Measurements from ENCODE around the gene GPR37L1. TPM values are rescaled to one million over a fixed set of nuclear protein-coding genes. Genes with fewer than 3 reads are reported as not detected.
A peak's percentile ranks its signal among the peaks of the same experiment; 100 is the strongest.
"Not testable (repeated sequence)": the region's sequence is repeated elsewhere in the genome, so short reads cannot be mapped to it uniquely, and the experiment has no call there.

GPR37L1 gene
- total and polyA plus RNA-seq, 2 donors, result under 0.01 to 0.09 TPM

- WGBS, result 58% methylated on average over 15 of the region's 15 CpGs
- DNase-seq (ENCODE audit: low read depth in 6 of 9, low spot score in 9 of 9), result peak in 6 of 9 donors; percentile 19 to 71 (median 58)
These were observed 12.6 kb downstream of the GPR37L1 start for GRCh38 chr1:202135221-202135721.

GRCh38 chr1:202140833-202141232 lies 18.1 kb downstream of the GPR37L1 start:
- no peak overlapping the region for H3K27ac ChIP-seq (ENCODE audit: low read depth in 1 of 2, low read length in 1 of 2)
- 98% methylated on average over 4 of the region's 4 CpGs for WGBS
- peaks cover 10 to 23% of the 10 kb centered on the region in 2 donors for H3K36me3 ChIP-seq (ENCODE audit: control insufficient read depth in 2 of 2, insufficient read depth in 2 of 2, low read length in 1 of 2)

More at GRCh38 chr1:202135221-202135721, 12.6 kb downstream of the GPR37L1 start:
- H3K36me3 ChIP-seq (ENCODE audit: control insufficient read depth in 2 of 2, insufficient read depth in 2 of 2, low read length in 1 of 2), result peaks cover 43 to 49% of the 10 kb centered on the region in 2 donors
- no peaks in the 10 kb centered on the region for H3K27me3 ChIP-seq (ENCODE audit: control insufficient read depth in 2 of 2, insufficient read depth in 1 of 2, low read length in 1 of 2)
- no peak overlapping the region for H3K4me3 ChIP-seq (ENCODE audit: low read length in 2 of 2)
- H3K9me3 ChIP-seq (ENCODE audit: control insufficient read depth in 2 of 2, insufficient read depth in 1 of 2, low read length in 1 of 2), result peaks cover 0 to 4% of the 10 kb centered on the region in 2 donors
- peaks cover 0 to 27% of the 10 kb centered on the region in 2 donors for H3K4me1 ChIP-seq (ENCODE audit: control insufficient read depth in 2 of 2, insufficient read depth in 2 of 2, low read length in 2 of 2)
- H3K27ac ChIP-seq (ENCODE audit: low read depth in 1 of 2, low read length in 1 of 2), result no peak overlapping the region

GRCh38 chr1:202141468-202141867 lies 18.8 kb downstream of the GPR37L1 start:
- H3K27ac ChIP-seq (ENCODE audit: low read depth in 1 of 2, low read length in 1 of 2); H3K4me3 ChIP-seq (ENCODE audit: low read length in 2 of 2); DNase-seq (ENCODE audit: low read depth in 6 of 9, low spot score in 9 of 9); H3K9me3 ChIP-seq (ENCODE audit: control insufficient read depth in 2 of 2, insufficient read depth in 1 of 2, low read length in 1 of 2); H3K27me3 ChIP-seq (ENCODE audit: control insufficient read depth in 2 of 2, insufficient read depth in 1 of 2, low read length in 1 of 2): not testable (repeated sequence)
- Histone ChIP-seq H3K36me3 (ENCODE audit: control insufficient read depth in 2 of 2, insufficient read depth in 2 of 2, low read length in 1 of 2) (peaks cover 10 to 23% of the 10 kb centered on the region in 2 donors), H3K4me1 (ENCODE audit: control insufficient read depth in 2 of 2, insufficient read depth in 2 of 2, low read length in 2 of 2) (peaks cover 21% of the 10 kb centered on the region in 2 donors)
- 98% methylated on average over 3 of the region's 3 CpGs for WGBS

More at GRCh38 chr1:202140833-202141232, 18.1 kb downstream of the GPR37L1 start:
- Histone ChIP-seq H3K4me3 (ENCODE audit: low read length in 2 of 2) (no peak overlapping the region), H3K4me1 (ENCODE audit: control insufficient read depth in 2 of 2, insufficient read depth in 2 of 2, low read length in 2 of 2) (peaks cover 21% of the 10 kb centered on the region in 2 donors), H3K27me3 (ENCODE audit: control insufficient read depth in 2 of 2, insufficient read depth in 1 of 2, low read length in 1 of 2) (no peaks in the 10 kb centered on the region), H3K9me3 (ENCODE audit: control insufficient read depth in 2 of 2, insufficient read depth in 1 of 2, low read length in 1 of 2) (no peaks in the 10 kb centered on the region)
- no peak for DNase-seq (ENCODE audit: low read depth in 6 of 9, low spot score in 9 of 9)

- peak overlapping the region; percentile 90 to 94 for H3K4me3 ChIP-seq (ENCODE audit: low read length in 2 of 2)
- H3K36me3 ChIP-seq (ENCODE audit: control insufficient read depth in 2 of 2, insufficient read depth in 2 of 2, low read length in 1 of 2), result peaks cover 18 to 29% of the 10 kb centered on the region in 2 donors
- no peak for DNase-seq (ENCODE audit: low read depth in 6 of 9, low spot score in 9 of 9)
- H3K9me3 ChIP-seq (ENCODE audit: control insufficient read depth in 2 of 2, insufficient read depth in 1 of 2, low read length in 1 of 2), result no peaks in the 10 kb centered on the region
- H3K27ac ChIP-seq (ENCODE audit: low read depth in 1 of 2, low read length in 1 of 2), result peak overlapping the region; percentile 74 to 80
- no peaks in the 10 kb centered on the region for H3K27me3 ChIP-seq (ENCODE audit: control insufficient read depth in 2 of 2, insufficient read depth in 1 of 2, low read length in 1 of 2)
- H3K4me1 ChIP-seq (ENCODE audit: control insufficient read depth in 2 of 2, insufficient read depth in 2 of 2, low read length in 2 of 2), result peaks cover 21% of the 10 kb centered on the region in 2 donors
- WGBS, result 12% methylated on average over 17 of the region's 17 CpGs
These were observed 20.5 kb downstream of the GPR37L1 start for GRCh38 chr1:202143011-202143767.

GRCh38 chr1:202143768-202144401 lies 21.2 kb downstream of the GPR37L1 start:
- Histone ChIP-seq H3K36me3 (ENCODE audit: control insufficient read depth in 2 of 2, insufficient read depth in 2 of 2, low read length in 1 of 2) (peaks cover 25 to 31% of the 10 kb centered on the region in 2 donors), H3K27ac (ENCODE audit: low read depth in 1 of 2, low read length in 1 of 2) (peak overlapping the region; percentile 74 to 82), H3K4me1 (ENCODE audit: control insufficient read depth in 2 of 2, insufficient read depth in 2 of 2, low read length in 2 of 2) (peaks cover 21% of the 10 kb centered on the region in 2 donors), H3K9me3 (ENCODE audit: control insufficient read depth in 2 of 2, insufficient read depth in 1 of 2, low read length in 1 of 2) (no peaks in the 10 kb centered on the region), H3K4me3 (ENCODE audit: low read length in 2 of 2) (peak overlapping the region; percentile 90 to 94), H3K27me3 (ENCODE audit: control insufficient read depth in 2 of 2, insufficient read depth in 1 of 2, low read length in 1 of 2) (no peaks in the 10 kb centered on the region)
- WGBS, result under 1% methylated on average over 58 of the region's 58 CpGs
- peak in 2 of 9 donors; percentile 53 to 68 for DNase-seq (ENCODE audit: low read depth in 6 of 9, low spot score in 9 of 9)

GRCh38 chr1:202144402-202145067 lies 21.8 kb downstream of the GPR37L1 start, which contains the start of gene ARL8A:
Gene ARL8A (minus strand): TSS chr1:202144737. CDS start chr1:202144572, 165 bp downstream.
- WGBS, result under 1% methylated on average over 82 of the region's 82 CpGs
- H3K36me3 ChIP-seq (ENCODE audit: control insufficient read depth in 2 of 2, insufficient read depth in 2 of 2, low read length in 1 of 2), result peaks cover 31 to 37% of the 10 kb centered on the region in 2 donors

GRCh38 chr1:202145068-202145743 lies 22.5 kb downstream of the GPR37L1 start:
- H3K4me3 ChIP-seq (ENCODE audit: low read length in 2 of 2), result peak overlapping the region; percentile 55 to 94
- DNase-seq (ENCODE audit: low read depth in 6 of 9, low spot score in 9 of 9), result peak in 1 of 9 donors; percentile 38
- H3K27ac ChIP-seq (ENCODE audit: low read depth in 1 of 2, low read length in 1 of 2), result no peak overlapping the region
- no peaks in the 10 kb centered on the region for H3K9me3 ChIP-seq (ENCODE audit: control insufficient read depth in 2 of 2, insufficient read depth in 1 of 2, low read length in 1 of 2)
- peaks cover 21% of the 10 kb centered on the region in 2 donors for H3K4me1 ChIP-seq (ENCODE audit: control insufficient read depth in 2 of 2, insufficient read depth in 2 of 2, low read length in 2 of 2)
- H3K27me3 ChIP-seq (ENCODE audit: control insufficient read depth in 2 of 2, insufficient read depth in 1 of 2, low read length in 1 of 2), result no peaks in the 10 kb centered on the region
- WGBS, result 3% methylated on average over 13 of the region's 13 CpGs
- peaks cover 36 to 44% of the 10 kb centered on the region in 2 donors for H3K36me3 ChIP-seq (ENCODE audit: control insufficient read depth in 2 of 2, insufficient read depth in 2 of 2, low read length in 1 of 2)

More at GRCh38 chr1:202144402-202145067, 21.8 kb downstream of the GPR37L1 start, which contains the start of gene ARL8A:
- DNase-seq (ENCODE audit: low read depth in 6 of 9, low spot score in 9 of 9), result peak in 2 of 9 donors; percentile 49 to 70
- Histone ChIP-seq H3K4me3 (ENCODE audit: low read length in 2 of 2) (peak within 1 kb of the TSS; percentile 90 to 94), H3K27me3 (ENCODE audit: control insufficient read depth in 2 of 2, insufficient read depth in 1 of 2, low read length in 1 of 2) (no peaks in the 10 kb centered on the region), H3K27ac (ENCODE audit: low read depth in 1 of 2, low read length in 1 of 2) (peak within 1 kb of the TSS; percentile 74 to 82), H3K9me3 (ENCODE audit: control insufficient read depth in 2 of 2, insufficient read depth in 1 of 2, low read length in 1 of 2) (no peaks in the 10 kb centered on the region), H3K4me1 (ENCODE audit: control insufficient read depth in 2 of 2, insufficient read depth in 2 of 2, low read length in 2 of 2) (peaks cover 21% of the 10 kb centered on the region in 2 donors)

GRCh38 chr1:202145744-202146140 lies 23.0 kb downstream of the GPR37L1 start:
- not testable (repeated sequence) for H3K9me3 ChIP-seq (ENCODE audit: control insufficient read depth in 2 of 2, insufficient read depth in 1 of 2, low read length in 1 of 2); DNase-seq (ENCODE audit: low read depth in 6 of 9, low spot score in 9 of 9); H3K4me3 ChIP-seq (ENCODE audit: low read length in 2 of 2); H3K27me3 ChIP-seq (ENCODE audit: control insufficient read depth in 2 of 2, insufficient read depth in 1 of 2, low read length in 1 of 2); H3K27ac ChIP-seq (ENCODE audit: low read depth in 1 of 2, low read length in 1 of 2)
- H3K36me3 ChIP-seq (ENCODE audit: control insufficient read depth in 2 of 2, insufficient read depth in 2 of 2, low read length in 1 of 2), result peaks cover 42 to 49% of the 10 kb centered on the region in 2 donors
- 97% methylated on average over 8 of the region's 8 CpGs for WGBS
- peaks cover 21% of the 10 kb centered on the region in 2 donors for H3K4me1 ChIP-seq (ENCODE audit: control insufficient read depth in 2 of 2, insufficient read depth in 2 of 2, low read length in 2 of 2)

Data from thymus (tissue), 11 donors.